ENCODE results near the gene DKC1. TPM values are rescaled to one million over a fixed set of nuclear protein-coding genes. Genes with fewer than 3 reads are reported as not detected.

DKC1 gene
- polyA plus RNA-seq, 3 donors, result 14.1 to 21.6 (median 17.0) TPM

DNA sequence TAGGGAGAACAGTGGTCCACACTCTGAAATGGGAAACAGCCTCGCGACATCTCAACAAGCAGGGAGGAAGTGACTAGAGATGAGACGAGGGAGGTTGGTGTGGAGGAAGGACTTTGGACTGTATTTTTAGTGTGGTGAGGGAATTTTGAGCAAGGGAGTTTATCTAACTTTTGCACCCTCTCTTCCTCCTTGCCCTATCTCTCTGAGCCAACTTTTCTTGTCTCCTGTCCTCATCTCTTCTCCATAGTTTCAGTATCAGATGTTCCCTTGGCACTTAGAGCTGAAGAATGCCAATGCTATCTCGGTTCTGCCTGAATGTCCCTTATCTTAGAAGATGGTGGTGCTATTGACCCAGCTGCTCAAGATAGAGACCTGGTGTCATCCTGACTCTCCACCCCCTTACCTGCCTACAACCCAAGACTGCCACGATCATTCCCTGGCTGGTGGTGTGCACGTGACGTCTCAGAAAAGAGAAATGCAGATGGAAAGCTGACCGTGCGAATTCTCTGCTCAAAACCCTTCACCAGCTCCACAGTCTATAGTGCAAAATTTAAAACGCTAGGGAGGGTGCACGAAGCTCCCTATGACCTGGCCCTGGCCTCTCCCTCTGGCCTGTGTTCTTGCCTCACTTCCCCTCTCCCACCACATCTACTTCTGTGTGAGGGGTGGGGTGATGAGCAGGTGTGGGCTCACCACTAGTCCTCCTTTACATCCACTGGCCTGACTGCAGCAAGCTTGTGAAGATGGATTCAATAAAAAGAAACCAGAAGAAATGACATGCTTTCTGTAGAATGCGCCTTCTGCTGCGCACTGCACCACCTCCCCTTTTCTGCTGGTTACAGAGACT, 21.7 kb downstream of the DKC1 start:
- peaks cover 0 to 2% (median 0%) of the 10 kb centered on the region in 3 donors for H3K27me3 Mint-ChIP-seq (ENCODE audit: low read depth in 3 of 3)
- Histone ChIP-seq H3K27me3 (ENCODE audit: control insufficient read depth in 2 of 2, insufficient read depth in 2 of 2, low read length in 2 of 2) (no peaks in the 10 kb centered on the region), H3K36me3 (replicated peaks in 1 of 2; ENCODE audit: control insufficient read depth in 1 of 2, insufficient read depth in 2 of 2, low read length in 2 of 2) (peaks cover 30 to 52% of the 10 kb centered on the region in 2 donors), H3K4me2 (replicated peaks; ENCODE audit: extremely low read depth, low read length, poor library complexity, severe bottlenecking) (peak overlapping the region; percentile 11), H3K4me3 (replicated peaks in 1 of 3; ENCODE audit: low read depth in 2 of 3, low read length in 3 of 3) (no peak overlapping the region), H2AFZ (ENCODE audit: insufficient read depth, low read depth, low read length, poor library complexity, severe bottlenecking) (no peak overlapping the region), H3K9me3 (replicated peaks in 1 of 2; ENCODE audit: control insufficient read depth in 1 of 2, insufficient read depth in 1 of 2, low read length in 2 of 2) (no peaks in the 10 kb centered on the region), H3K79me2 (ENCODE audit: insufficient read depth, low read length) (peaks cover 6% of the 10 kb centered on the region), H4K20me1 (ENCODE audit: insufficient read depth, low read length) (peaks cover 5% of the 10 kb centered on the region), H3K4me1 (ENCODE audit: control insufficient read depth in 1 of 2, insufficient read depth in 2 of 2, low read length in 2 of 2) (peaks cover 23 to 25% of the 10 kb centered on the region in 2 donors), H3K9ac (ENCODE audit: insufficient read depth, low read length, poor library complexity, severe bottlenecking) (no peak overlapping the region), H3K27ac (ENCODE audit: low read depth in 1 of 2, low read length in 2 of 2) (peak overlapping the region in 1 of 2 donors; percentile 37)
- peak overlapping the region in 6 of 7 donors; percentile 13 to 81 (median 56) for H3K27ac Mint-ChIP-seq
- TF ChIP-seq, protein P1, sequence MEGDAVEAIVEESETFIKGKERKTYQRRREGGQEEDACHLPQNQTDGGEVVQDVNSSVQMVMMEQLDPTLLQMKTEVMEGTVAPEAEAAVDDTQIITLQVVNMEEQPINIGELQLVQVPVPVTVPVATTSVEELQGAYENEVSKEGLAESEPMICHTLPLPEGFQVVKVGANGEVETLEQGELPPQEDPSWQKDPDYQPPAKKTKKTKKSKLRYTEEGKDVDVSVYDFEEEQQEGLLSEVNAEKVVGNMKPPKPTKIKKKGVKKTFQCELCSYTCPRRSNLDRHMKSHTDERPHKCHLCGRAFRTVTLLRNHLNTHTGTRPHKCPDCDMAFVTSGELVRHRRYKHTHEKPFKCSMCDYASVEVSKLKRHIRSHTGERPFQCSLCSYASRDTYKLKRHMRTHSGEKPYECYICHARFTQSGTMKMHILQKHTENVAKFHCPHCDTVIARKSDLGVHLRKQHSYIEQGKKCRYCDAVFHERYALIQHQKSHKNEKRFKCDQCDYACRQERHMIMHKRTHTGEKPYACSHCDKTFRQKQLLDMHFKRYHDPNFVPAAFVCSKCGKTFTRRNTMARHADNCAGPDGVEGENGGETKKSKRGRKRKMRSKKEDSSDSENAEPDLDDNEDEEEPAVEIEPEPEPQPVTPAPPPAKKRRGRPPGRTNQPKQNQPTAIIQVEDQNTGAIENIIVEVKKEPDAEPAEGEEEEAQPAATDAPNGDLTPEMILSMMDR (IDR thresholded peaks at IDR 0.05), result no peak
- DNase-seq, result no peak
- intact Hi-C loops (cut with micrococcal nuclease), result loop anchor here in 1 of 2 donors (10.0 kb wide), 1 partner anchor 50 kb away; the partner anchor contains the start of gene SMIM9
- no CpG with 5 or more reads among the region's 13 CpGs for WGBS (ENCODE audit: insufficient coverage)
- H3K4me1 Mint-ChIP-seq, result peaks cover 27% of the 10 kb centered on the region
- peaks cover 49 to 67% of the 10 kb centered on the region in 2 donors for H3K36me3 Mint-ChIP-seq
- H3K4me3 Mint-ChIP-seq, result peak overlapping the region in 1 of 2 donors; percentile 49
- no peaks in the 10 kb centered on the region for H3K9me3 Mint-ChIP-seq

DNA sequence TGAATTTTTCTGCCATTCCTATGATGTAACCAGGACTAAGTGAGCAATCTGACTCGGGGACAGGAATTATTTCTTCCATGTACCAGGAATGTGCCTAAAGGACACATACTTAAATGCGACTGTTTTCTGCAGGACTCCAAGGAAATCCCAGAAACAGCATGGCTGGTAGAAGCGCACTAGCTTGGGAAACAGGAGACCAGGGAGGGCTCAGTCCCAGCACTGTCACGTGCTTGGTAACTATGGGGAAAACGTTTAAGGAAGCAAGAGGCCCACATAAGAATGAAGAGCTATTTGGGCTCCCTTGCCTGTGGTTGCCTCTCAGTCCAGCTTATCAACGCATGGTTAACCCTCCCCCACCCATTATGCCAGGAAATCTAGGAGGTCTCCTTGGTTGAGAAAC, 23.1 kb downstream of the DKC1 start:
- peak overlapping the region in 1 of 2 donors; percentile 7 for H3K27ac ChIP-seq (ENCODE audit: low read depth in 1 of 2, low read length in 2 of 2)
- H3K4me3 ChIP-seq (replicated peaks in 1 of 3; ENCODE audit: low read depth in 2 of 3, low read length in 3 of 3), result no peak overlapping the region
- peaks cover 0 to 2% (median 1%) of the 10 kb centered on the region in 3 donors for H3K27me3 Mint-ChIP-seq (ENCODE audit: low read depth in 3 of 3)
- H3K79me2 ChIP-seq (ENCODE audit: insufficient read depth, low read length), result peaks cover 9% of the 10 kb centered on the region
- peaks cover 27% of the 10 kb centered on the region for H3K4me1 Mint-ChIP-seq
- H3K4me2 ChIP-seq (replicated peaks; ENCODE audit: extremely low read depth, low read length, poor library complexity, severe bottlenecking), result no peak overlapping the region
- peak overlapping the region in 2 of 7 donors; percentile 55 to 67 for H3K27ac Mint-ChIP-seq
- H2AFZ ChIP-seq (ENCODE audit: insufficient read depth, low read depth, low read length, poor library complexity, severe bottlenecking), result no peak overlapping the region
- H4K20me1 ChIP-seq (ENCODE audit: insufficient read depth, low read length), result peaks cover 5% of the 10 kb centered on the region
- H3K9ac ChIP-seq (ENCODE audit: insufficient read depth, low read length, poor library complexity, severe bottlenecking), result no peak overlapping the region
- no peaks in the 10 kb centered on the region for H3K9me3 Mint-ChIP-seq
- TF ChIP-seq, protein P1 (IDR thresholded peaks at IDR 0.05), result no peak
- intact Hi-C loops (cut with micrococcal nuclease), result loop anchor here in 1 of 2 donors (10.0 kb wide), 1 partner anchor 49 kb away; the partner anchor contains the start of gene SMIM9
- WGBS (ENCODE audit: insufficient coverage), result no CpG with 5 or more reads among the region's 6 CpGs
- DNase-seq, result no peak
- peaks cover 59 to 75% of the 10 kb centered on the region in 2 donors for H3K36me3 Mint-ChIP-seq
- no peaks in the 10 kb centered on the region for H3K27me3 ChIP-seq (ENCODE audit: control insufficient read depth in 2 of 2, insufficient read depth in 2 of 2, low read length in 2 of 2)
- peaks cover 23 to 25% of the 10 kb centered on the region in 2 donors for H3K4me1 ChIP-seq (ENCODE audit: control insufficient read depth in 1 of 2, insufficient read depth in 2 of 2, low read length in 2 of 2)
- peaks cover 25 to 50% of the 10 kb centered on the region in 2 donors for H3K36me3 ChIP-seq (replicated peaks in 1 of 2; ENCODE audit: control insufficient read depth in 1 of 2, insufficient read depth in 2 of 2, low read length in 2 of 2)
- no peak overlapping the region for H3K4me3 Mint-ChIP-seq
- no peaks in the 10 kb centered on the region for H3K9me3 ChIP-seq (replicated peaks in 1 of 2; ENCODE audit: control insufficient read depth in 1 of 2, insufficient read depth in 1 of 2, low read length in 2 of 2)

All from CD14-positive monocyte (primary cell).